ENCODE results near the gene ELL3.
"Not testable (repeated sequence)": the region's sequence is repeated elsewhere in the genome, so short reads cannot be mapped to it uniquely, and the experiment has no call there.

ELL3 gene, protein sequence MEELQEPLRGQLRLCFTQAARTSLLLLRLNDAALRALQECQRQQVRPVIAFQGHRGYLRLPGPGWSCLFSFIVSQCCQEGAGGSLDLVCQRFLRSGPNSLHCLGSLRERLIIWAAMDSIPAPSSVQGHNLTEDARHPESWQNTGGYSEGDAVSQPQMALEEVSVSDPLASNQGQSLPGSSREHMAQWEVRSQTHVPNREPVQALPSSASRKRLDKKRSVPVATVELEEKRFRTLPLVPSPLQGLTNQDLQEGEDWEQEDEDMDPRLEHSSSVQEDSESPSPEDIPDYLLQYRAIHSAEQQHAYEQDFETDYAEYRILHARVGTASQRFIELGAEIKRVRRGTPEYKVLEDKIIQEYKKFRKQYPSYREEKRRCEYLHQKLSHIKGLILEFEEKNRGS

GRCh38 chr15:43776718-43777266, at the start of gene ELL3:
Gene ELL3, minus strand, starts transcription at chr15:43776966. Its CDS starts 65 bp downstream, at chr15:43776901.
- Histone ChIP-seq H3K36me3 (ENCODE audit: control insufficient read depth, insufficient read depth, low read length) (peaks cover 7% of the 10 kb centered on the region; the same call in 1 of the 2 replicates), H3K27me3 (ENCODE audit: control insufficient read depth, insufficient read depth, low read length) (no peaks in the 10 kb centered on the region), H3K4me1 (ENCODE audit: control insufficient read depth, insufficient read depth, low read length) (peaks cover 4% of the 10 kb centered on the region), H3K9me3 (ENCODE audit: control insufficient read depth, insufficient read depth, low read length) (no peaks in the 10 kb centered on the region), H3K4me3 (ENCODE audit: low read length) (peak within 1 kb of the TSS; percentile 62), H3K27ac (ENCODE audit: low read length) (no peak within 1 kb of the TSS)
- WGBS (ENCODE audit: insufficient coverage, insufficient read length), result no CpG with 5 or more reads among the region's 41 CpGs
- no peak for DNase-seq (ENCODE audit: low read depth, low spot score)

GRCh38 chr15:43826029-43826507, 49.3 kb upstream of the ELL3 start:
- no CpG with 5 or more reads among the region's 11 CpGs for WGBS (ENCODE audit: insufficient coverage, insufficient read length)
- H3K27me3 ChIP-seq (ENCODE audit: control insufficient read depth, insufficient read depth, low read length), result no peaks in the 10 kb centered on the region
- H3K36me3 ChIP-seq (ENCODE audit: control insufficient read depth, insufficient read depth, low read length), result 0 out of 2 replicates have a peak, but pooled peaks cover 2% of the 10 kb centered on the region
- no peak overlapping the region for H3K4me3 ChIP-seq (ENCODE audit: low read length)
- no peak overlapping the region for H3K27ac ChIP-seq (ENCODE audit: low read length)
- no peaks in the 10 kb centered on the region for H3K9me3 ChIP-seq (ENCODE audit: control insufficient read depth, insufficient read depth, low read length)
- no peaks in the 10 kb centered on the region for H3K4me1 ChIP-seq (ENCODE audit: control insufficient read depth, insufficient read depth, low read length)
- no peak for DNase-seq (ENCODE audit: low read depth, low spot score)

DNA sequence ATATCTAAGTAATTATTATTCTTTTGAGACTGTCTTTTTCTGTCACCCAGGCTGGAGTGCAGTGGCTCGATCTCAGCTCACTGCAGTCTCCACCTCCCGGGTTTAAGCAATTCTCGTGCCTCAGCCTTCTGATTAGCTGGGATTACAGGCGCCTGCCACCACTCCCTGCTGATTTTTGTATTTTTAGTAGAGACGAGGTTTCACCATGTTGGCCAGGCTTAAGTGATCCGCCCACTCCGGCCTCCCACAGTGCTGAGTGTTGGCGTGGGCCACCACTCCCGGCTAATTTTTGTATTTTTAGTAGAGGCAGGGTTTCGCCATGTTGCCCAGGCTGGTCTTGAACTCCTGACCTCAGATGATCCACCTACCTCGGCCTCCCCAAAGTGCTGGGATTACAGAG, 48.5 kb upstream of the ELL3 start:
- H3K27me3 ChIP-seq (ENCODE audit: control insufficient read depth, insufficient read depth, low read length); H3K36me3 ChIP-seq (ENCODE audit: control insufficient read depth, insufficient read depth, low read length); DNase-seq (ENCODE audit: low read depth, low spot score); H3K27ac ChIP-seq (ENCODE audit: low read length); H3K4me3 ChIP-seq (ENCODE audit: low read length); H3K9me3 ChIP-seq (ENCODE audit: control insufficient read depth, insufficient read depth, low read length); H3K4me1 ChIP-seq (ENCODE audit: control insufficient read depth, insufficient read depth, low read length): not testable (repeated sequence)
- no CpG with 5 or more reads among the region's 11 CpGs for WGBS (ENCODE audit: insufficient coverage, insufficient read length)

DNA sequence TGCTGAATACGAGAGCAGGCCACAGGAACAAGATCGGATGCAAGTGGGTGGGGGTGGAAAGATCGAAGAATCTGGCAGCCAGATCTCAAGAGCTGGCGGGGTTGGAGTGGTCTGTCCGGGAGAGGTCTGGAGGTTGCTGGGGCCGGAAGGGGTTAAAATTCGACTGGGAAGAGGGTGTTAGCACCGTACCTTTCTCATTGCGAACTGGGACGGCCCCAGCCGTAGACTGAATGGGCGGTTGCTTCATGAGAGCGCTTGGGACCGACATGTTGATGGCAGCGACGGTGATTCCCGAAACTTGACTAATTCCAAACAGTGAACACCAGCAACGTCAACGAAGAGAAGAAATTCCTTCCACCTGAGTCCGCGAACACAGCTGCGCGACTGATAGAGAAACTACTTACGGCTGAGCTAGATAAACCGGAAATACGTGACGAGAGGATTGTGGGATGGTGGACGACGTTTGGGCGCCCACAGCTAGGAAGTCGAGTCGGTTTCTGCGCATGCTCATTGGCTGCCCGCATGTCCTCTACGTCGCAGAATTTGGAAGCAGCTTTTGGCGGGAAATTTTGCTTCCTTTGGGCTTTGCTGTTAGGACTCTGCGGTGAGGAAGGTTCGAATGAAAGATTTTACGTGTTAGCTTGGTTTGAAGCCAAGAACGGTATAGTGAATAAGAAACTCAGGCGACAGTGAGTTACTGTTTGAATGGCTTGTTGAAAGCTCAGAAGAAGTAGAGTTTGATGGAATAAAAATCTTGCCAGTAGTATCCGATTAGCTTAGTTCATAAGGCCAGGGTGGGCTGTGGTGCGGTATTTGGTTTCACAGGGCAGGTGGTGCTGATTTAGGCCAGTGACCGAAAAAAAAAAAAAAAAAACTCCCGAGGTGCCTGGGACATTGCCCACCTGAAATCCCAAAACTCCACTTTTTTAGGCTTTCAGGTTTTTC, 47.8 kb upstream of the ELL3 start, which contains the start of gene MFAP1:
MFAP1 (minus strand) TSS at position 389 of the 945 bp plus-strand sequence; CDS start at position 268, 121 bp downstream.
- H3K9me3 ChIP-seq (ENCODE audit: control insufficient read depth, insufficient read depth, low read length), result no peaks in the 10 kb centered on the region
- H3K4me3 ChIP-seq (ENCODE audit: low read length), result peak within 1 kb of the TSS; percentile 86
- H3K27ac ChIP-seq (ENCODE audit: low read length), result no peak within 1 kb of the TSS
- H3K36me3 ChIP-seq (ENCODE audit: control insufficient read depth, insufficient read depth, low read length), result no peaks in the 10 kb centered on the region
- WGBS (ENCODE audit: insufficient coverage, insufficient read length), result no CpG with 5 or more reads among the region's 46 CpGs
- no peaks in the 10 kb centered on the region for H3K4me1 ChIP-seq (ENCODE audit: control insufficient read depth, insufficient read depth, low read length)
- DNase-seq (ENCODE audit: low read depth, low spot score), result peak; percentile 95
- H3K27me3 ChIP-seq (ENCODE audit: control insufficient read depth, insufficient read depth, low read length), result no peaks in the 10 kb centered on the region

DNA sequence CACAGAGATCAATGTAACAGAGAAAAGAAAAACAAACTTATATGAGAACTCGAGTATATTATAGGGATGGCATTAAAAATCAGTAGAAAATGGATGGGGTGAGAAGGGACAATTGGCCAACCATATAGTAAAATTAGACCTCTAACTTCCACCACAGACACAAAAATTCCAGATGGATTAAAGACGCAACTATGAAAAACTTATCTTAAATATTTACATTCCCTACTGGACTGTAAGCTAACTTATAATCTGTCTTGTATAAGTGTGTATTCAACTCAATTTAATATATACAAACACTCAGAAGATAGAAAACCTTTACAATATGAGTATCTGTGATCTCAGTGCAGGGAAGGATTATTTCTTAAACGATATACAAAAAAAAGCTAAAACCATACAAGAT, 44.7 kb upstream of the ELL3 start:
- no CpG with 5 or more reads among the region's 3 CpGs for WGBS (ENCODE audit: insufficient coverage, insufficient read length)
- H3K4me3 ChIP-seq (ENCODE audit: low read length), result no peak overlapping the region
- DNase-seq (ENCODE audit: low read depth, low spot score), result no peak
- no peaks in the 10 kb centered on the region for H3K36me3 ChIP-seq (ENCODE audit: control insufficient read depth, insufficient read depth, low read length)
- H3K9me3 ChIP-seq (ENCODE audit: control insufficient read depth, insufficient read depth, low read length), result no peaks in the 10 kb centered on the region
- no peaks in the 10 kb centered on the region for H3K27me3 ChIP-seq (ENCODE audit: control insufficient read depth, insufficient read depth, low read length)
- H3K4me1 ChIP-seq (ENCODE audit: control insufficient read depth, insufficient read depth, low read length), result no peaks in the 10 kb centered on the region
- no peak overlapping the region for H3K27ac ChIP-seq (ENCODE audit: low read length)

- not testable (repeated sequence) for H3K4me1 ChIP-seq (ENCODE audit: control insufficient read depth, insufficient read depth, low read length); H3K4me3 ChIP-seq (ENCODE audit: low read length); H3K27me3 ChIP-seq (ENCODE audit: control insufficient read depth, insufficient read depth, low read length); DNase-seq (ENCODE audit: low read depth, low spot score); H3K27ac ChIP-seq (ENCODE audit: low read length); H3K9me3 ChIP-seq (ENCODE audit: control insufficient read depth, insufficient read depth, low read length)
- WGBS (ENCODE audit: insufficient coverage, insufficient read length), result no CpG with 5 or more reads among the region's 5 CpGs
- peaks cover 16% of the 10 kb centered on the region; the same call in 1 of the 2 replicates for H3K36me3 ChIP-seq (ENCODE audit: control insufficient read depth, insufficient read depth, low read length)
Measured at GRCh38 chr15:43815064-43815463, 38.3 kb upstream of the ELL3 start.

DNA sequence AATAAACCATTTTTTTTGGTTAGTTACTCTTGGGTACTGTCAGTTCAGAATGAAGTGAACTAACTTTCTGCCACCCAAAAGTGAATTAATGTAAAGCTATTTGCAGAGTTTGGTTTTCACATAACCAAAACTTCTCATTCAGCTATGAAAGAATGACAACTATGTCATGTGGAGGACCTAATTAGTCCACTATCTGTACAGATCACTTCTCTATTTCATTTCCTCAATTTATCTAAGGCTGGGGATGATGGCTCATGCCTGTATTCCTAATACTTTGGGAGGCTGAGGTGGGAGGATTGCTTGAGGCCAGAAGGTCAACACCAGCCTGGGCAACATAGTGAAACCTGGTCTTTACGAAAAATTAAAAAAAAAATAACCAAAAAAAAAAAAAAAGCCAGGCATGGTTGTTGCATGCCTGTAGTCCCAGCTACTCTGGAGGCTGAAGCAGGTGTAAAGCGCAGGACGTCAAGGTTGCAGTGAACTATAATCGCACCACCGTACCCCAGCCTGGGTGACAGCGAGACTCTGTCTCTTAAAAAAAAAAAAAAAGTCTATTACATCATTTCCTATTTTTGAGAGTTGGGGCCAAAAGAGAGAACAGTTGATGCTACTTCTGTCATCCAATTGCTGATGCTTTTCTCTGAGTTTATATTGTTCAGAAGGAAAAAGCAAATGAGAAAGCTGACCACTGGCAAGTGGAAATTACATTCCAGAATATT, 32.4 kb upstream of the ELL3 start:
- Histone ChIP-seq H3K4me3 (ENCODE audit: low read length) (no peak overlapping the region), H3K27ac (ENCODE audit: low read length) (no peak overlapping the region), H3K27me3 (ENCODE audit: control insufficient read depth, insufficient read depth, low read length) (no peaks in the 10 kb centered on the region), H3K36me3 (ENCODE audit: control insufficient read depth, insufficient read depth, low read length) (peaks cover 36% of the 10 kb centered on the region), H3K9me3 (ENCODE audit: control insufficient read depth, insufficient read depth, low read length) (no peaks in the 10 kb centered on the region), H3K4me1 (ENCODE audit: control insufficient read depth, insufficient read depth, low read length) (no peaks in the 10 kb centered on the region)
- no CpG with 5 or more reads among the region's 6 CpGs for WGBS (ENCODE audit: insufficient coverage, insufficient read length)
- DNase-seq (ENCODE audit: low read depth, low spot score), result no peak

DNA sequence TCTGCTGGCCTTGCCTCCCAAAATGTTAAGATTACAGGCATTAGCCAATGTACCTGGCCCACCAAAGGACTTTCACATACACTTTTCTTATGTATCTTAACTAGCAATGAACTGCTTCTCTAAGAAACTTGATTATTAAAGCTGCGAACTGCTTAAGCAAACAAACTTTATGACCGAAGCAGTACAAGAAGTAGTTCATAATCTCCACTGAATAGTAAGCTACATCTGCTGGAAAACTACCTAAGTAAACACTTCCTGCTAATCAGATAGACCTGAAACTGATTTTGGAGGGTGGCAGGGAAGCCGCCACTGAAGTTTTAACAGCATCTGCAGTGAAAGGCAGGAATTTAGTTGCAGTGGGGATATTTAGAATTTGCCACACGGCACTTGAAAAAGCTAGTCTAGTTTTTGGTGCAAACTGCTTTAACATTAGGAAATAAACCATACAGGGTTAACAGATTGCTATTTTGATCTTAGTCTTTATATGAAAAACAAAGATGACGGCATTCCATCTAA, 31.7 kb upstream of the ELL3 start:
- Histone ChIP-seq H3K4me3 (ENCODE audit: low read length) (no peak overlapping the region), H3K27me3 (ENCODE audit: control insufficient read depth, insufficient read depth, low read length) (no peaks in the 10 kb centered on the region), H3K4me1 (ENCODE audit: control insufficient read depth, insufficient read depth, low read length) (no peaks in the 10 kb centered on the region), H3K27ac (ENCODE audit: low read length) (no peak overlapping the region), H3K9me3 (ENCODE audit: control insufficient read depth, insufficient read depth, low read length) (no peaks in the 10 kb centered on the region), H3K36me3 (ENCODE audit: control insufficient read depth, insufficient read depth, low read length) (peaks cover 34% of the 10 kb centered on the region)
- no peak for DNase-seq (ENCODE audit: low read depth, low spot score)
- WGBS (ENCODE audit: insufficient coverage, insufficient read length), result no CpG with 5 or more reads among the region's 5 CpGs

DNA sequence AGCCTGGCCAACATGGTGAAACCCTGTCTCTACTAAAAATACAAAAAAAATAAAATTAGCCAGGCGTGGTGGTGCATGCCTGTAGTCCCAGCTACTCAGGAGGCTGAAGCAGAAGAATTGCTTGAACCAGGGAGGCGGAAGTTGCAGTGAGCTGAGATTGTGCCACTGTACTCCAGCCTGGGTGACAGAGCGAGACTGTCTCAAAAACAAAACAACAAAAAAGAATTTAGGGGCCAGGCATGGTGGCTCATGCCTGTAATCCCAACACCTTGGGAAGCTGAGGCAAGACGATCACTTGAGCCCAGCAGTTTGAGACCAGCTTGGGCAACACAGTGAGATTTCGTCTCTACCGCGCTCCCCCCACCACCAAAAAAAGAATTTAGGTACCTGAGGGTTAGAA, 25.9 kb upstream of the ELL3 start:
- no CpG with 5 or more reads among the region's 7 CpGs for WGBS (ENCODE audit: insufficient coverage, insufficient read length)
- H3K4me1 ChIP-seq (ENCODE audit: control insufficient read depth, insufficient read depth, low read length); H3K9me3 ChIP-seq (ENCODE audit: control insufficient read depth, insufficient read depth, low read length); H3K27ac ChIP-seq (ENCODE audit: low read length); H3K4me3 ChIP-seq (ENCODE audit: low read length); H3K27me3 ChIP-seq (ENCODE audit: control insufficient read depth, insufficient read depth, low read length); DNase-seq (ENCODE audit: low read depth, low spot score): not testable (repeated sequence)
- H3K36me3 ChIP-seq (ENCODE audit: control insufficient read depth, insufficient read depth, low read length), result peaks cover 17% of the 10 kb centered on the region; the same call in 1 of the 2 replicates
